Hepatocyte (in vitro differentiated cells): ENCODE measurements around the gene TSN.
A peak's percentile ranks its signal among the peaks of the same experiment; 100 is the strongest.

Source experiments
- CTCF ChIP-seq: fragments of 200-600 bp; sonication (generic); IDR thresholded peaks from 2 replicates; pipeline ENCODE4 v1.5.1; 2016; ENCODE audit warnings: antibody characterized with exemption, mild to moderate bottlenecking; ENCODE audit not compliant: poor library complexity
- EZH2 ChIP-seq: fragments of 200-600 bp; sonication (generic); IDR thresholded peaks from 2 replicates; pipeline ENCODE4 v1.6.1; 2016; ENCODE audit warnings: antibody characterized with exemption, mild to moderate bottlenecking, borderline replicate concordance

DNA sequence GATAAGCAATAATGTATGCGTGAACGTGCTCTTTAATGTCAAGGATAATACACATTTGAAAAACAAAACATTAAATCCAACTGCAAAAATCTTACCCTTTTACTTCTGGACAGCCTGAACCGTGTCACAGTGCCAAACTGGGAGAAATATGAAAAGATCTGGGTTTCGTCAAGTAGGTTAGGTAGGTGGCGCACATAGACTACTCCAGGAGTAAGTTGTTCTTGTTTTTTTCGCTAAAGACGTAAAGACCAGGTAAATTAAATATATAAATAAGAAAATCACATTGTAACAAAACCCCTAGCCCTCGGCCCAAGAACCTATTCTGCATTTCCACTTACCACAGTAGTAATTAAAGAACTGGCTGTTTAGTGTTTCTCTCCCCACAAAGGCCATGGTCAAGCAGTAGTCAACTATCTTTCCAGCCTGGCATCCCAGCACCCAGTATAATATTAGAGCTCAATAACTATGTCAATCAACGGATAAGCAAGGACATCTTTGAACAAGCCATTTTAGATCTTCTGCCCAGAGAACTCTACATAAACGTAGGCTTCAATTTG is 19.9 kb upstream of the TSN start:
- peak; percentile 33 for TF ChIP-seq CTCF
- no peak for TF ChIP-seq EZH2
